OCI-LY7 (cell line): Measurements from ENCODE around the gene SCARB1. TPM values are rescaled to one million over a fixed set of nuclear protein-coding genes. Genes with fewer than 3 reads are reported as not detected.

Source experiments
- BruUV-seq: library from RNA; stranded (reverse); fragments of 400-500 nt; replicated peaks from 2 replicates; lab custom pipeline; 2021; lab: Mats Ljungman, UMichigan
- CTCF ChIA-PET: fragments of 300-600 bp; sonication (Branson Sonifier 250); formaldehyde crosslinking; loops from one replicate; lab custom pipeline; 2022; ENCODE audit warnings: antibody characterized with exemption; ENCODE audit not compliant: unreplicated experiment; lab: Charles Lee
- POLR2A ChIA-PET: fragments of 300-600 bp; sonication (Branson Sonifier 250); formaldehyde crosslinking; loops from one replicate; lab custom pipeline; 2022; ENCODE audit warnings: antibody characterized with exemption; lab: Charles Lee
- DNase-seq: peaks from one replicate; pipeline ENCODE4 v3.0.0-alpha.2; 2015; ENCODE audit warnings: low spot score
- H2AFZ ChIP-seq: fragments of 200-600 bp; sonication (generic), shearing (Covaris generic); 2 replicates; pipeline ENCODE4 v1.6.1; 2014; ENCODE audit warnings: mild to moderate bottlenecking, antibody characterized with exemption, low read length, moderate library complexity
- H3K27ac ChIP-seq: fragments of 200-600 bp; sonication (generic); 2 replicates; pipeline ENCODE4 v1.5.1; 2014; ENCODE audit warnings: mixed run types, low read depth, mild to moderate bottlenecking, moderate library complexity, low read length, inconsistent platforms; ENCODE audit not compliant: poor library complexity, severe bottlenecking
- H3K36me3 ChIP-seq: fragments of 200-600 bp; sonication (generic); 2 replicates; pipeline ENCODE4 v1.6.1; 2014; ENCODE audit warnings: mild to moderate bottlenecking, antibody characterized with exemption, low read length, moderate library complexity, mixed read lengths; ENCODE audit not compliant: insufficient read depth
- H3K4me1 ChIP-seq: fragments of 200-600 bp; sonication (generic); 2 replicates; pipeline ENCODE4 v1.5.1; 2014; ENCODE audit warnings: mild to moderate bottlenecking, low read length; ENCODE audit not compliant: insufficient read depth, poor library complexity, severe bottlenecking
- H3K4me2 ChIP-seq: fragments of 200-600 bp; sonication (generic); 2 replicates; pipeline ENCODE4 v1.6.1; 2014; ENCODE audit warnings: mild to moderate bottlenecking, low read length
- H3K4me3 ChIP-seq: fragments of 200-600 bp; sonication (generic); 2 replicates; pipeline ENCODE4 v1.5.1; 2014; ENCODE audit warnings: mild to moderate bottlenecking, low read depth, low read length; ENCODE audit not compliant: poor library complexity, severe bottlenecking
- H3K79me2 ChIP-seq: fragments of 200-600 bp; sonication (generic); 2 replicates; pipeline ENCODE4 v1.6.1; 2016; ENCODE audit warnings: low read depth, mild to moderate bottlenecking, low read length, moderate library complexity, mixed read lengths; ENCODE audit not compliant: insufficient read depth
- H3K9me2 ChIP-seq: fragments of 200-600 bp; sonication (generic); 2 replicates; pipeline ENCODE4 v1.6.1; 2016; ENCODE audit warnings: mild to moderate bottlenecking, low read length, mixed read lengths; ENCODE audit not compliant: insufficient read depth
- H3K9me3 ChIP-seq: fragments of 200-600 bp; sonication (generic); 2 replicates; pipeline ENCODE4 v1.6.1; 2014; ENCODE audit warnings: mild to moderate bottlenecking, mixed run types, low read length, mixed read lengths
- H4K20me1 ChIP-seq: fragments of 200-600 bp; sonication (generic); 2 replicates; pipeline ENCODE4 v1.6.1; 2014; ENCODE audit warnings: mild to moderate bottlenecking, antibody characterized with exemption, low read length, moderate library complexity, mixed read lengths; ENCODE audit not compliant: insufficient read depth
- CTCF ChIP-seq: fragments of 200-600 bp; sonication (generic); conservative IDR thresholded peaks from 2 replicates; pipeline ENCODE4 v1.5.1; 2014; ENCODE audit warnings: mild to moderate bottlenecking, antibody characterized with exemption, low read length, moderate library complexity, mixed read lengths
- EZH2phosphoT487 ChIP-seq: fragments of 200-600 bp; sonication (generic); IDR thresholded peaks from 2 replicates; pipeline ENCODE4 v1.6.1; 2018; ENCODE audit warnings: low read depth, borderline replicate concordance, mild to moderate bottlenecking, mixed run types, antibody characterized with exemption, low read length, moderate library complexity, mixed read lengths
- intact Hi-C: fragments of 100-400 bp; cut with micrococcal nuclease; formaldehyde crosslinking; loops from one replicate; pipeline ENCODE4 v1.10.0; 2022; ENCODE audit not compliant: unreplicated experiment
- total RNA-seq, 2 experiments: library from RNA; depleted of rRNA in 1 of 2; stranded (reverse); fragments of >200 nt in 1 of 2; shearing (Covaris generic) in 1 of 2; gene quantifications; 2 replicates each; pipeline ENCODE4 v1.2.3, GENCODE V29; 2014 to 2022

The SCARB1 gene
- total RNA-seq, 2 experiments from 2014 or later, result 42.9 to 112 TPM

- no TSS peak for BruUV-seq
Measured at GRCh38 chr12:124872068-124872719, 8.5 kb upstream of the SCARB1 start.

GRCh38 chr12:124871297-124871696 lies 7.6 kb upstream of the SCARB1 start:
- CTCF ChIA-PET, result no interaction called here
- H2AFZ ChIP-seq, result no peak overlapping the region

More at GRCh38 chr12:124872068-124872719, 8.5 kb upstream of the SCARB1 start:
- Histone ChIP-seq H3K4me2 (no peak overlapping the region), H3K9me3 (no peaks in the 10 kb centered on the region), H4K20me1 (no peaks in the 10 kb centered on the region), H3K4me3 (no peak overlapping the region), H3K36me3 (no peaks in the 10 kb centered on the region), H3K9me2 (no peaks in the 10 kb centered on the region), H3K79me2 (no peaks in the 10 kb centered on the region), H2AFZ (no peak overlapping the region), H3K4me1 (peaks cover 18% of the 10 kb centered on the region), H3K27ac (no peak overlapping the region)
- intact Hi-C loops, result no loop called here
- TF ChIP-seq CTCF (no peak), EZH2phosphoT487 (no peak)
- ChIA-PET CTCF (no interaction called here), POLR2A (interaction anchor here (0.7 to 1.6 kb wide), 3 partner anchors 9 to 171 kb away, joined by 3 read pairs; no protein-coding TSS in a partner anchor)
- DNase-seq, result no peak

More at GRCh38 chr12:124871297-124871696, 7.6 kb upstream of the SCARB1 start:
- no peak for TF ChIP-seq CTCF
- TF ChIP-seq EZH2phosphoT487, result no peak
- Histone ChIP-seq H3K9me2 (no peaks in the 10 kb centered on the region), H3K4me2 (no peak overlapping the region), H3K36me3 (no peaks in the 10 kb centered on the region), H3K27ac (no peak overlapping the region), H4K20me1 (no peaks in the 10 kb centered on the region), H3K79me2 (no peaks in the 10 kb centered on the region), H3K9me3 (no peaks in the 10 kb centered on the region), H3K4me1 (peaks cover 25% of the 10 kb centered on the region), H3K4me3 (no peak overlapping the region)
- DNase-seq, result no peak
- no TSS peak for BruUV-seq
- POLR2A ChIA-PET, result interaction anchor here (1.2 to 1.6 kb wide), 2 partner anchors 10 to 12 kb away, joined by 3 read pairs; no protein-coding TSS in a partner anchor
- intact Hi-C loops, result no loop called here
